GM18861 (cell line): ENCODE results near the gene ATRAID.
"Not testable (repeated sequence)": the region's sequence is repeated elsewhere in the genome, so short reads cannot be mapped to it uniquely, and the experiment has no call there.

ENCODE experiments used
- ATAC-seq: cut with Tn5 transposase; IDR thresholded peaks from one replicate; pipeline ENCODE4 v1.9.1; 2021; ENCODE audit not compliant: unreplicated experiment

Gene ATRAID

DNA sequence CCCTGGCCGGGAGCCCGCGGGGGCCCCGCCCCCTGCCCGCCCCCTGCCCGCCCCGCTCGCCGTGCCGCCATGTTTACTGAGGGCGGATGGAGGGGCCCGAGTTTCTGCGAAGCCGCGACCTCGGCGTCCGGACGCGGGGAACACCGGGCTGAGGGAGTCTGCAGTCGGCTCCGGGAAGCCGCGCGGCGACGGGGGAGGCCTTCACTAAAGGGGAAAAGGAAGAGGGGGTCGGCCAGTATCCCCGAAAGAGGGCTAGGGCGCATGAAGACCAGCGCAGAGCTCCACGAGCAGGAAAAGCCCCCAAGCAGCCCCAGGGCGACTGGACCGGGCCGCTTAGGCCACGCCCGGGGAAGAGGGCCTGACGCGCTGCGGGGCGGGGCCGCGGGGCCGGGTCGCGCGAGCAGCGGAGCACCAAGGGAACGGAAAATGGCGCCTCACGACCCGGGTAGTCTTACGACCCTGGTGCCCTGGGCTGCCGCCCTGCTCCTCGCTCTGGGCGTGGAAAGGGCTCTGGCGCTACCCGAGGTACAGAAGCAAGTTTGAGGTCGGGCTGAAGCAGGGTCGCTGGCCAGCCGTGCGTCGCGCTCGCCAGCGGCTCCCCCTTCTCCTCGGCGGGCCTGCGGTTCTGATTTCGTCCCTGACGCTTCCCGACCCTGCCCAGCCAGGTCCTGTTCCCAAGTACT, at the start of gene ATRAID, which contains the start of gene SLC5A6:
ATRAID (plus strand) TSS at position 99 of the 683 bp plus-strand sequence; CDS start at position 427, 328 bp downstream.
SLC5A6 (minus strand) TSS at position 326 of the 683 bp plus-strand sequence. CDS start 4,618 bp downstream, outside the sequence.
- ATAC-seq = peak; percentile 55

GRCh38 chr2:27162151-27163121, 49.4 kb upstream of the ATRAID start:
- no peak for ATAC-seq

GRCh38 chr2:27164960-27165763, 46.7 kb upstream of the ATRAID start:
- no peak for ATAC-seq

DNA sequence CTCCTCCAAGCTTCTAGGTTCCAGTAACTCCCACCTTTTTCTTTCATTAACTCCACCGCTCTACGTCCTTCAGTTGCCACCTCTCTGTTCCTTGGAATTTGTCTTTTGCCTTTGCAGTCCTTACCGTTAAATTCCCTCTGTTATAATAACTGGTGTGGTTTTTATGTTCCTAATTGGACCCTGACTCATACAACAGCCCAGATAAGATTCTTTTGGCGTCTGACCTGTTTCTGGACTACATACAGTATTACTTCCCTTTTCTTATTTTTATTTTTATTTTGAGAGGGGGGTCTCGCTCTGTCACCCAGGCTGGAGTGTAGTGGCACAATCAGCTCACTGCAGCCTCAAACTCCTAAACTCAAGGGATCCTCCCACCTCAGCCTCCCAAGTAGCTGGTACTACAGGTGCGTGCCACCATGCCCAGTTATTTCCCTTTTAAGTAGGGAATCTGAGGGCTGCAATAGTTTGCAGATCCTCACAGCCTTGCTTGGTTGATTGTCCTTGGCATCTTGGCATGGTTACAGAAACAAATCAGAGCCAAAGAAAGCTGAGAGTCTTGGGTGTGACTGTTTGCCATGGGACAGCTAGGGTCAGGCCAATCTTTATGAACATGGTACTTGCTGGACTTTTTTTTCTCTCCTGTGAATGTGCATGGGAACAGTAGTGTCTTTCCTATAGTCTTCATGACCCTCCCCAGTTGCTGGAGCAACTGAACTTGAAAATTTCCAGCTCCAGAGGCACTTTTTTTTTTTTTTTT, 41.1 kb upstream of the ATRAID start:
- no peak for ATAC-seq

DNA sequence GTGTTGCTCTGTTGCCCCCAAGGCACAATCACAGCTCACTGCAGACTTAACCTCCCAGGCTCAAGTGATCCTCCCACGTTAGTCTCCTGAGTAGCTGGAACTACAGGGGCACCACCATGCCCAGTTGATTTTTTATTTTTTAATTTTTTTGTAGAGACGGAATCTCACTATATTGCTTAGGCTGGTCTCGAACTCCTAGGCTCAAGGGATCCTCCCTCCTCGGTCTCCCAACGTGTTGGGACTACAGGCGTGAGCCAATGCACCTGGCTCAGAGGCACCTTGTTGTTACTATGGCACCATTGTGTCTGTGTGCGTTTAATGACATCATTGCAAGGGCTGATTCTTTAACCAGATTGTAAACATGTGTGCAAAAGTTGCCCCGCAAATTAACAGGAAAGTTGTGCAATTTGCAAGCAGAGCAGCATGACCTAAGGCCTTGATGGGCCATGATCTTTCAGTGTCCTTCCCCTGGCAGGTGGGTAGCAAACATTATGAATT, 40.4 kb upstream of the ATRAID start:
- no peak for ATAC-seq

- no peak for ATAC-seq
Observed at GRCh38 chr2:27174638-27175037, 37.2 kb upstream of the ATRAID start.

GRCh38 chr2:27175330-27175729, 36.5 kb upstream of the ATRAID start:
- no peak for ATAC-seq

GRCh38 chr2:27175781-27176180, 36.1 kb upstream of the ATRAID start:
- not testable (repeated sequence) for ATAC-seq

DNA sequence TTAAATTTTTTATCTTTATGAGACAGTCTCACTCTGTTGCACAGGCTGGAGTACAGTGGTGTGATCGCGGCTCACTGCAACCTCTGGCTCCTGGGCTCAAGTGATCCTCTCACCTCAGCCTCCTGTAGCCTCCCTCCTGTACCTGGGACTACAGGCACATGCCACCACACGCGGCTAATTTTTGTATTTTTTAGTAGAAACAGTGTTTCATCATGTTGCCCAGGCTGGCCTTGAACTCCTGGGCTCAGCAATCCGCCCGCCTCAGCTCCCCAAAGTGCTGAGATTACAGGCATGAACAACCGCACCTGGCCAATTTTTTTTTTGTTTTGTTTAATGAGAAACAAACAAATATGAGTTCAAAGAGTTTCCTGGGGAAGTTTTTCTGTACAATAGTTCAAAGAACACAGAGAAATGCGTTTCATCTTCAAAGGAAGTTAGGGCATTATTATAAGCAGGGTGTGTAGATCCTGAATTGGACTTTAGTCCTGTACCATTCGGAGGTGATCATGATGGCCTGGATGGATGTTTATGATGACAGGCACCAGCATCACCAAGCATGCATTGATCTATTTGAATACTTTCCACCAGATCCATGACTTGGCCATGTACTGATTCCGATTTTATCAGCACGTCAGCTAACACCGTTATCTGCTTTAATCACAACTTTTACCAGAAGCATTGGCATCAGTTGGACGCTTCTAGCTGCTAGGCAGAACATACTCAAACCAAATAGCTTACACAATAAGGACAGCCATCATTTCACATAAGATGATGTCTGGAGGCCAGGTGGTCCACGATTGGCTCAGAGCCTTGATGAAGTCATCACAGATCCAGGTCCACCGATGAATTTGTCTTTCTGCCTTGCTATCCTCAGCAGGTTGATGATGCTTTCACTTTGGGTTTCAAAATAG, 34.1 kb upstream of the ATRAID start:
- ATAC-seq = no peak

GRCh38 chr2:27178469-27178868, 33.4 kb upstream of the ATRAID start:
- ATAC-seq = no peak

DNA sequence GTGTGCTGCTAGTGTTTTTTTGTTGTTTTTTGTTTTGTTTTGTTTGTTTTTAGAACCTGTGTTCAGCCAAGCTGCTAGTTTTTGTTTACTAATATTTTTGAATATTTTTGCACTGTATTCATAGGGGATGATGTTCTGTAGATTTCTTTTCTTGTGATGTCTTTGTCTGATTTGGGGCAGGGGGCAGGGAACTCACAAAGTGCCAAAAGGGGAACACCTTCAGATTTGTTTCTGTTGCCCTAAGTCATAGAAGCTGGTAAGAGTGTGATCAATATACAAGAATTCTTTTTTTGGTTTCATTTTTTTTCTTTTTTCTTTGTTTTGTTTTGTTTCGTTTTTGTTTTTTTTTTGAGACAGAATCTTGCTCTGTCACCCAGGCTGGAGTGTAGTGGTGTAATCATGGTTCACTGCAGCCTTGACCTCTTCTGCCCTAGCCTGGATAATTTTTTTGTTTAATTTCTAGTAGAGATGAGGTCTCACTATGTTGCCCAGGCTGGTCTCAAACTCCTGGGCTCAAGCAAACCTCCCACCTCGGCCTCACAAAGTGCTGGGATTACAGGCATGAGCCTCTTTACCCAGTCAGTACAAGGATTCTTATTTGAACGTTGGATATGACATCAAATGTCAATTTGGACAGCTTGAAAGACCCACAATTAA, 32.4 kb upstream of the ATRAID start:
- ATAC-seq = no peak

GRCh38 chr2:27182346-27182745, 29.5 kb upstream of the ATRAID start:
- ATAC-seq = no peak

DNA sequence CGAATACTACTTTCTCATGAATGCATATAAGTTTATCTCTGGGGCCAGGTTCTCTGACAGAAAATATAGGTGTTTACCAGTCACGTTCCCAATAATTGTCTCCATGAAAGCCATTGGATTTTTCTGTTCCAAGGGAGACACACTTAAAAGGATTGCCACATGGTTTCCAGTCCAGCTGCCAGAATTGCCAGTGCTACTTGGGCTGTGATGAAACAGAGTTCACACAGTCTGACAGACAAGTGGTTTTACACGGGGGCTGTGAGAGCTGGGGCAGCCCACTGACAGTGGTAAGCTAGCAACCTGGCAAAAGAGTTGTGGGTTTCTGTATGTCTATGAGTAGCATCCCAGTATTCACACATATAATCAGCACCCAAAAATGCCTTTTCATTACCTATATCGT, 27.7 kb upstream of the ATRAID start:
- ATAC-seq = no peak

GRCh38 chr2:27185331-27186026, 26.4 kb upstream of the ATRAID start:
- no peak for ATAC-seq

DNA sequence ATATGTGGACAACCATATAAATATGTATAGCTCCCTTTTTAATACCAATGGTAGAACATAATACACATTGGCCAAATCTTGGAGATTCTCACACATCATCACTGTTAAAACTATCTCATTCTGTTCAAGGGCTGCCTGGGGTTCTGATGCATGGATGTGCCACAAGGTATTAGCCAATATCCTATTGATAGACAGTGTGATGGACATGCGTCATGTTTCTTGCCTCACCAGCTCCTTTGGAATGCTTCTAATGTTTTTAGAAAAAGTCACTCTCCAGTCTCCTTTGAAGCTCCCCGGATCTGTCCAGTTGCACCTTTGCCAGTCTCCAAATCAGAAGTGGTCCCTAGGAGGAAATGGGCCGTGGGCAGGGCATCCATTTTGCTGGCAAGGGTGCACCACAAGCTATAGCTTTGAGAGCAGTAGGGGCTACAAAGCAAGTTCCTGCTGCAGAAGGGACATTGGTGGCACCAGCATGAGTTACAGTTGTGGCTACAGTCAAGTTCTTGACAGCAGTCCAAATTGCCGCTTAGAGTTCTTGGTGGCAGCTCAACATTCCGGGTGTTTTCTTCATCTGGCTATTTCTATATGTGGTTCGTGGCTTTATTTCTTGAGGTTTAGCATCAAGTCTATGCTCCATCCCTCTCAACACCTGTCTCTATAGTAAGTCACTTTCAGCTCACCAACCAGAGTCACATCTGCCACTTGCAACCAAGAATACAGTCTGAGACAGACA, 25.1 kb upstream of the ATRAID start:
- no peak for ATAC-seq

DNA sequence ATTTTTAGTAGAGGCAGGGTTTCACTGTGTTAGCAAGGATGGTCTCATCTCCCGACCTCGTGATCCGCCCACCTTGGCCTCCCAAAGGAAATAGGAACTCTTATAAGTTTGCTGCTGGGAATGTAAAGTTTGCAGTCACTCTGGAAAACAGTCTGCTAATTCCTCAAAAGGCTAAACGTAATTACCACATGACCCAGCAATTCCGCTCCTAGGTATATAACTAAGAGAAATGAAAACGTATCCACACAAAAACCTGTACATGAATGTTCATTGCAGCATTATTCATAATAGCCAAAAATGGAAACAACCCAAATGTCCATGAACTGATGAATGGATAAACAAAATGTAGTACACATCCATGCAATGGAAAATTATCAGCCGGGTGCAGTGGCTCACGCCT, 21.9 kb upstream of the ATRAID start:
- no peak for ATAC-seq

DNA sequence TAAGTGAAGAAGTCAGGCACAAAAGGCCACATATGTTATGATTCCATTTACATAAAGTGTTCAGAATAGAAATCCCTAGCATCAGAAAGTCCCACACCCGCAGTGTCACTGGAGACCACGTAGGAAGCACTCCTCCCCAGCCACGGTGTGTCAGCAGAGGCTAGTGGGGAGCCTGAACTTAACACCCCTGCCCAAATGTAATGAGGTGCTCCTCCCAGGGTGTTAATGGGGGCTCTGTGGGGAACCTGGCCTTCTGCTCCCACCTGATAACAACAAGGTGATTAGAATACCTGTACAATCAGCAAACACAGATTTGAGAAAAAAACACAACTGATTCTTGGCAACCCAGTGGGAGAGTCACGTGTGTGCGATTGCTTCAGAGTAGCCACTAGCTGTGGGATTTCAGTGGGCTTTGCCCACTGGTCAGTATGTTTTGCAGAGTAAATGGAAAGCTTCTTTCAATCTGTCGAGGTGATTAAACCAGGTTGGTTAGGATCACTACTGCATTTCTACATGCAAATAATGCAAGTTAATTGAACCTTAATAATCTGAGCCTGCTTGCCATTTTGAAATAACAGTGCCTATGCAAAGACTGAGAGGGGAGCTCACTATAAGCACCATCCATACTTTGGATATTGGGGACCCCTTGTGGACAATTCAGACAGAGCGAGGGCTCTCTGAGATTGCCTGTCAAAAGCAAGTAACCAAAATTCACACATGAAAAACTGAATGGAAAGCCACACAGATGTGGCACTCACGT, 20.6 kb upstream of the ATRAID start:
- no peak for ATAC-seq
